Measurements from ENCODE around the gene MAP3K1. TPM values are rescaled to one million over a fixed set of nuclear protein-coding genes. Genes with fewer than 3 reads are reported as not detected.

Gene MAP3K1
- polyA plus RNA-seq, 4 donors, result 4.9 to 20.1 (median 5.8) TPM

GRCh38 chr5:56808211-56808610, 7.1 kb upstream of the MAP3K1 start:
- no peak overlapping the region for H3K4me3 ChIP-seq (ENCODE audit: low read depth in 1 of 3, low read length in 3 of 3)
- no peaks in the 10 kb centered on the region for H3K27me3 ChIP-seq (ENCODE audit: control insufficient read depth in 3 of 3, insufficient read depth in 3 of 3, low read length in 3 of 3)
- FAIRE-seq (no peak), DNase-seq (no peak)
- peaks cover 0 to 8% (median 0%) of the 10 kb centered on the region in 3 donors for H3K4me1 ChIP-seq (ENCODE audit: control insufficient read depth in 3 of 3, insufficient read depth in 2 of 3, low read depth in 1 of 3, low read length in 2 of 3)
- H3K9me3 ChIP-seq (ENCODE audit: control insufficient read depth in 2 of 2, insufficient read depth in 1 of 2, low read depth in 1 of 2, low read length in 1 of 2), result peaks cover 0 to 3% of the 10 kb centered on the region in 2 donors
- H3K27ac ChIP-seq (ENCODE audit: low read depth in 1 of 3, low read length in 2 of 3), result no peak overlapping the region
- 89 to 91% (median 90%) methylated on average over 4 of the region's 4 CpGs for WGBS, 3 donors
- no peaks in the 10 kb centered on the region for H3K36me3 ChIP-seq (ENCODE audit: control insufficient read depth in 3 of 3, insufficient read depth in 2 of 3, low read depth in 1 of 3, low read length in 3 of 3)

DNA sequence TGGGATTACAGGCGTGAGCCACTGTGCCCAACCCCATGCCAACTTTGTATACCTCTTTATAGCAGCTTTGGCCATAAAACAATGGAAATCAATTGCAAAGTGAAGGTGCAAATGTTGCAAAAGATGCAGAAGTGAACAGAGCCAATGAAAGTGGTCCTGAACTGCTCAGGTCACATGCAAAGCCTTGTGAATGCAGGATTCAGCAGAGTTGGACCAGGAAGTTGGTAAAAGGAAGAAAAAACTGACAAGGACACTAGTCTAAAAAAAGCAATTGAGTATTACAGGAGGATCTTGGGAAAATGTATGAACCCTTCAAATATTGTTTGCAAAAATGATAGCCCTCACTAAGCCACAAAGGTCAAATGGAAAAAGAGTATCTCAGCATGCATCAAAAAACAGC, 4.5 kb upstream of the MAP3K1 start:
- Histone ChIP-seq H3K36me3 (ENCODE audit: control insufficient read depth in 3 of 3, insufficient read depth in 2 of 3, low read depth in 1 of 3, low read length in 3 of 3) (no peaks in the 10 kb centered on the region), H3K27ac (ENCODE audit: low read depth in 1 of 3, low read length in 2 of 3) (no peak overlapping the region), H3K27me3 (ENCODE audit: control insufficient read depth in 3 of 3, insufficient read depth in 3 of 3, low read length in 3 of 3) (no peaks in the 10 kb centered on the region), H3K9me3 (ENCODE audit: control insufficient read depth in 2 of 2, insufficient read depth in 1 of 2, low read depth in 1 of 2, low read length in 1 of 2) (peaks cover 0 to 3% of the 10 kb centered on the region in 2 donors), H3K4me3 (ENCODE audit: low read depth in 1 of 3, low read length in 3 of 3) (no peak overlapping the region), H3K4me1 (ENCODE audit: control insufficient read depth in 3 of 3, insufficient read depth in 2 of 3, low read depth in 1 of 3, low read length in 2 of 3) (peaks cover 0 to 8% (median 0%) of the 10 kb centered on the region in 3 donors)
- WGBS, 3 donors, result 75 to 88% (median 77%) methylated on average over 1 of the region's 1 CpG
- DNase-seq (no peak), FAIRE-seq (no peak)

DNA sequence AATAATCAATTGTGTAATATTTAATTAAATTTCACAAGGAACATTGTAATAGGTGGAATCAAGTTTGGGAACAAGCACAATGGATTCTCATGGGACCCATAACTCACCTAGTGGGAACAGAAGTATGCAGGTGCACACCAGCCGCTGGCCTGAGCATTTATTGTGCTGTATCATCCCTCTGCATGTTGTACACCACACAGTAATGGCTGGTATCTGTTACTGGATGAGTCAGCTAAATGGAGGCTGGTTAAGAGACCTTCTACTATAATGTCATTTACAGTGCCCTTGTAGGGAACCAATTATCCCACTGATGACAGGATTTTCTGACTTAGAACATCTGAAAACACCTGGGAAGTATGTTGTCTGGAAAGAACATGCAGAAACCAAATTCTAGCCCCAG, 3.2 kb upstream of the MAP3K1 start:
- H3K27ac ChIP-seq (ENCODE audit: low read depth in 1 of 3, low read length in 2 of 3), result no peak overlapping the region
- H3K27me3 ChIP-seq (ENCODE audit: control insufficient read depth in 3 of 3, insufficient read depth in 3 of 3, low read length in 3 of 3), result no peaks in the 10 kb centered on the region
- peaks cover 0 to 3% of the 10 kb centered on the region in 2 donors for H3K9me3 ChIP-seq (ENCODE audit: control insufficient read depth in 2 of 2, insufficient read depth in 1 of 2, low read depth in 1 of 2, low read length in 1 of 2)
- 68 to 88% (median 77%) methylated on average over 1 of the region's 1 CpG for WGBS, 3 donors
- H3K4me3 ChIP-seq (ENCODE audit: low read depth in 1 of 3, low read length in 3 of 3), result no peak overlapping the region
- no peak for DNase-seq
- H3K4me1 ChIP-seq (ENCODE audit: control insufficient read depth in 3 of 3, insufficient read depth in 2 of 3, low read depth in 1 of 3, low read length in 2 of 3), result peaks cover 0 to 8% (median 0%) of the 10 kb centered on the region in 3 donors
- FAIRE-seq, result no peak
- H3K36me3 ChIP-seq (ENCODE audit: control insufficient read depth in 3 of 3, insufficient read depth in 2 of 3, low read depth in 1 of 3, low read length in 3 of 3), result no peaks in the 10 kb centered on the region

DNA sequence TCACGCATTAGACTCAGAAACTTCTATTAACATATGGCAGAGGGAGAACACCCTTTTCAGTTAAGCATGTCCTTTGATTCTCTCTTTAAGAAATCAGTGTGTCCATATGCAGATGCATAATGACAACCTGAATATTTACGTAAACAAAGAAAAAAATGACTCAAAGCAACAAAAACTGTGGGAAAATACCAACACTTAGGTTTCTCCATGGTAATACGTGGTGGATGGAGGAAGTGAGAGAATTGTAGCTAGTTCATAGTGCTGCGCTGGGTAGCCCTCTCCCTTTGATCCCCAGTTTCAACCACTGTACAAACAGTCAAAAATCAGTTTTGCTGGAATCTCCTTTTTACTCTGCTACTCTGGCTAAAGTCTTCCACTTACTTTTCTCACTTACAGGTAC, 2.0 kb upstream of the MAP3K1 start:
- no peak overlapping the region for H3K4me3 ChIP-seq (ENCODE audit: low read depth in 1 of 3, low read length in 3 of 3)
- no peaks in the 10 kb centered on the region for H3K9me3 ChIP-seq (ENCODE audit: control insufficient read depth in 2 of 2, insufficient read depth in 1 of 2, low read depth in 1 of 2, low read length in 1 of 2)
- DNase-seq (no peak), FAIRE-seq (no peak)
- H3K27me3 ChIP-seq (ENCODE audit: control insufficient read depth in 3 of 3, insufficient read depth in 3 of 3, low read length in 3 of 3), result no peaks in the 10 kb centered on the region
- H3K4me1 ChIP-seq (ENCODE audit: control insufficient read depth in 3 of 3, insufficient read depth in 2 of 3, low read depth in 1 of 3, low read length in 2 of 3), result peaks cover 0 to 6% (median 0%) of the 10 kb centered on the region in 3 donors
- no peaks in the 10 kb centered on the region for H3K36me3 ChIP-seq (ENCODE audit: control insufficient read depth in 3 of 3, insufficient read depth in 2 of 3, low read depth in 1 of 3, low read length in 3 of 3)
- 86 to 90% (median 88%) methylated on average over 4 of the region's 4 CpGs for WGBS, 3 donors
- H3K27ac ChIP-seq (ENCODE audit: low read depth in 1 of 3, low read length in 2 of 3), result no peak overlapping the region

DNA sequence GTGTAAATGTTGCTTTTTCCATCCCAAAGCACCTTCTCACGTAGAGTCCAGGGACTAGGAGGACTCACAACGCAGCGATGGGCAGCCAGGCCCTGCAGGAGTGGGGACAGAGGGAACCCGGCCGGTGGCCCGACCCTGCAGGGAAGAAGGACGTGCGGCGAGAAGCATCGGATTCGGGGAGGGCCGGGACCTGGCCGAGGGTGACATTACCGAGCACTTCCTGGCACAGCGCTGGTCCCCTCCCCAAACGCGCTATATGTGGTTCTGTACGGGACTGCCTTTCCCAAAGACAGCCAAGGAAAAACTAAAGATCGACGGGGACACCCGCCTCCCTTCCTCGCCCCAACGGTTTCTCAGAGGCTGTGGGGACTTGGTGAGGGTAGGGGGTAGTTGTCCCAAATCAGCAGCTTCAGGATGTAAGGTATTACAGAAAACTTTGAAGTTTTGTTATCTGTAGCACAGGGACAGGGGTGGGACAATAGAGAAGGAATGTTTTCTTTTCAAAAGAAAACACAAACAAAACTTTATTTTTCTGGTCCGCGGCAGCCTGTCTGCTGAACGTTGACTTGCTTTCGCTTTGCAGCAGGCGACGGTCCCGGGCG, 887 bp upstream of the MAP3K1 start:
- no peaks in the 10 kb centered on the region for H3K27me3 ChIP-seq (ENCODE audit: control insufficient read depth in 3 of 3, insufficient read depth in 3 of 3, low read length in 3 of 3)
- 0 to 2% (median 0%) methylated on average over 31 of the region's 31 CpGs for WGBS, 3 donors
- FAIRE-seq, result no peak

DNA sequence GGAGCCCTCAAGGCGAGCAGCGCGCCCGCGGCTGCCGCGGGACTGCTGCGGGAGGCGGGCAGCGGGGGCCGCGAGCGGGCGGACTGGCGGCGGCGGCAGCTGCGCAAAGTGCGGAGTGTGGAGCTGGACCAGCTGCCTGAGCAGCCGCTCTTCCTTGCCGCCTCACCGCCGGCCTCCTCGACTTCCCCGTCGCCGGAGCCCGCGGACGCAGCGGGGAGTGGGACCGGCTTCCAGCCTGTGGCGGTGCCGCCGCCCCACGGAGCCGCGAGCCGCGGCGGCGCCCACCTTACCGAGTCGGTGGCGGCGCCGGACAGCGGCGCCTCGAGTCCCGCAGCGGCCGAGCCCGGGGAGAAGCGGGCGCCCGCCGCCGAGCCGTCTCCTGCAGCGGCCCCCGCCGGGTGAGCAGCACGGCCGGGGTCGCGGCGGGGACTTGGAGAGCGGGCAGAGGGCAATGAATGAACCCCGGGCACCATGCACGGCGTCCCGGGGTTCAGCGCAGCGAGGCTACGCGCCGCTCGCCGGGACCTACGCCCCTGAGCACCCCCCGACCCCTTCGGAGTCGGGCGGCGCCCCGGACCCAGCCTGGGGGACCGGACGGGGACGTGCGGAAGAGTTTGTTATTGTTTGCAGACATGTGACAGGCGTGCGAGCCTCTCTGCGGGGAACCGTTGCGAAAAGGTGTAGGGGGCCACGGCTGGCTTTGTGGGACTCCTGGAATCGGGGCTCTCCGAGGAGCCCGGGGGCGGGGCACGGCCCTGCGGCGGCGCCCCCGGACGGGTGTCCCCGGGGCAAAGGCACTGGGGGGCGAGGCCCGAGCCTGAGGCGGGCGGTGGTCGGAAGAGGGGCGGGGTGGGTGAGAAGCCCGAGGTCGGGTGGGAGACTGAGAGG, 553 bp downstream of the MAP3K1 start:
- no peaks in the 10 kb centered on the region for H3K36me3 ChIP-seq (ENCODE audit: control insufficient read depth in 3 of 3, insufficient read depth in 2 of 3, low read depth in 1 of 3, low read length in 3 of 3)
- H3K27me3 ChIP-seq (ENCODE audit: control insufficient read depth in 3 of 3, insufficient read depth in 3 of 3, low read length in 3 of 3), result no peaks in the 10 kb centered on the region
- peak overlapping the region; percentile 96 to 99 (median 98) for H3K27ac ChIP-seq (ENCODE audit: low read depth in 1 of 3, low read length in 2 of 3)
- FAIRE-seq (no peak), DNase-seq (peak in 1 of 2 donors; percentile 46)
- 0 to 1% (median 1%) methylated on average over 85 to 116 of the region's 116 CpGs for WGBS, 3 donors
- peaks cover 2 to 11% (median 5%) of the 10 kb centered on the region in 3 donors for H3K4me1 ChIP-seq (ENCODE audit: control insufficient read depth in 3 of 3, insufficient read depth in 2 of 3, low read depth in 1 of 3, low read length in 2 of 3)
- no peaks in the 10 kb centered on the region for H3K9me3 ChIP-seq (ENCODE audit: control insufficient read depth in 2 of 2, insufficient read depth in 1 of 2, low read depth in 1 of 2, low read length in 1 of 2)
- peak overlapping the region; percentile 85 to 98 (median 91) for H3K4me3 ChIP-seq (ENCODE audit: low read depth in 1 of 3, low read length in 3 of 3)

More for the DNA sequence above, 887 bp upstream of the MAP3K1 start:
- Histone ChIP-seq H3K27ac (ENCODE audit: low read depth in 1 of 3, low read length in 2 of 3) (peak overlapping the region; percentile 82 to 98 (median 96)), H3K36me3 (ENCODE audit: control insufficient read depth in 3 of 3, insufficient read depth in 2 of 3, low read depth in 1 of 3, low read length in 3 of 3) (no peaks in the 10 kb centered on the region), H3K4me1 (ENCODE audit: control insufficient read depth in 3 of 3, insufficient read depth in 2 of 3, low read depth in 1 of 3, low read length in 2 of 3) (peaks cover 2 to 10% (median 3%) of the 10 kb centered on the region in 3 donors), H3K9me3 (ENCODE audit: control insufficient read depth in 2 of 2, insufficient read depth in 1 of 2, low read depth in 1 of 2, low read length in 1 of 2) (no peaks in the 10 kb centered on the region), H3K4me3 (ENCODE audit: low read depth in 1 of 3, low read length in 3 of 3) (peak overlapping the region; percentile 86 to 98 (median 91))
- no peak for DNase-seq

DNA sequence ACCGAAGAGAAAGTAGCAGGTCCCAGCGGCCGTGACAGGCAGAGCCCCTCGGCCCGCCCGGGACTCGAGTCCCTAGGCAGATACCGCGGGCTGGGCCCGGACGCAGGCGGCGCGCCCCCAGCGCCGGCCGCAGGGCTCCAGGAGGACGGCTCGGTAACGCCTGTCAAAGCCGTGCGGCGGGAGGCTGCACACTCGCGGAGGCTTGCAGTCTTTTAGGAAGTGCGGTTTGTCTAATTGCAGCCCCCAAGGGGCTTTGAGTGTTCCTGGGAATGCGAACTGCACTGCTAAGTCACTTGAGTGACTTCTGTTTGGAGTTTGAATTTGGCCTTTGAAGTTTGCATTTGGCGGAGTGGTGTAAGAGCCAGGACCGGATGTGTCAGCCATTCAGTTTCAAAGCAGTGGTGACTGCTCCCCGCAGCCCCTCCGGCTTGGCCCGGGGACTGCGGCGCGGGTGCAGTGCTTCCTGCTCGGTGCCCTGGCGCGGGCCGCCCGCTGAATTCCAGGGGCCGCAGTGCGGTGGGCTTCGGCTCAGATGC, 1.3 kb downstream of the MAP3K1 start:
- Histone ChIP-seq H3K4me3 (ENCODE audit: low read depth in 1 of 3, low read length in 3 of 3) (peak overlapping the region; percentile 85 to 98 (median 91)), H3K4me1 (ENCODE audit: control insufficient read depth in 3 of 3, insufficient read depth in 2 of 3, low read depth in 1 of 3, low read length in 2 of 3) (peaks cover 2 to 11% (median 5%) of the 10 kb centered on the region in 3 donors), H3K9me3 (ENCODE audit: control insufficient read depth in 2 of 2, insufficient read depth in 1 of 2, low read depth in 1 of 2, low read length in 1 of 2) (no peaks in the 10 kb centered on the region), H3K36me3 (ENCODE audit: control insufficient read depth in 3 of 3, insufficient read depth in 2 of 3, low read depth in 1 of 3, low read length in 3 of 3) (peaks cover 0 to 3% (median 0%) of the 10 kb centered on the region in 3 donors), H3K27ac (ENCODE audit: low read depth in 1 of 3, low read length in 2 of 3) (peak overlapping the region; percentile 96 to 99 (median 98)), H3K27me3 (ENCODE audit: control insufficient read depth in 3 of 3, insufficient read depth in 3 of 3, low read length in 3 of 3) (no peaks in the 10 kb centered on the region)
- FAIRE-seq (no peak), DNase-seq (peak; percentile 70 to 80)
- 0% methylated on average over 40 to 43 of the region's 43 CpGs for WGBS, 3 donors

DNA sequence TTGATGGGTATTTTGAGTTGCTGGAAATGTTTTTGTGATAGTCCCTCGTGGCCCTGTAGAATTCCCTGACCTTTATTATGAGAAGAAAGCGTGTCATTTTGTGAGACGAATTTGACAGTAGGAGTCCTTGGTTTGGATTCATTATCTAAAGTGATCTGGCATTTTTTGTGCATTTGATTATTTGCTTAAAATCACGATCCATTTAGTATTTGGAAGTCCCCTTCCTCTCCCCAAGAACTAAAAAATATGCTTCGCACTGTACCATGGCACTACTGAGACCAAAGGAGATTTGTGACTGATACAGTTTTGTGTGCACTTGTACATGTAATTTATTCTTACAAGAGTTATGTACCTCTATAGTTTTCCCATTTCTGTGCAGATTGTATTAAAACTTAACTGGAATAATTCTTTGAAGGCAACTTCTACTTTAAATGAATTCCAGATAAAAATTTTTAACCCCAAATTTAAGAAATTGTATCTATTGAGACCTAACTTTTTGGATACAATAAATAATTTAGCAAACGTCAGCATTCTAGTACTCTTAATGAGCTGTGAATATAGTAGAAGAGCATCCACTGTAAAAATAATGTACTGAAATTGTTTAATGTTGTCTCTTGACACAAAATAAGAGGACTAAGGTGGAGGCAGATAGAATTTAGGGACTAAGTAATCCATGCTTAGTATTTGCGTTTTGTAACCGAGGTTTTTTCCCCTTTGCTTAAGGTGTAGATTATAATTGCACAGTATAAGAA, 2.1 kb downstream of the MAP3K1 start:
- H3K27me3 ChIP-seq (ENCODE audit: control insufficient read depth in 3 of 3, insufficient read depth in 3 of 3, low read length in 3 of 3), result no peaks in the 10 kb centered on the region
- FAIRE-seq (no peak), DNase-seq (peak; percentile 33 to 36)
- H3K9me3 ChIP-seq (ENCODE audit: control insufficient read depth in 2 of 2, insufficient read depth in 1 of 2, low read depth in 1 of 2, low read length in 1 of 2), result no peaks in the 10 kb centered on the region
- peaks cover 0 to 3% (median 0%) of the 10 kb centered on the region in 3 donors for H3K36me3 ChIP-seq (ENCODE audit: control insufficient read depth in 3 of 3, insufficient read depth in 2 of 3, low read depth in 1 of 3, low read length in 3 of 3)
- H3K27ac ChIP-seq (ENCODE audit: low read depth in 1 of 3, low read length in 2 of 3), result peak overlapping the region in 2 of 3 donors; percentile 96 to 98
- H3K4me3 ChIP-seq (ENCODE audit: low read depth in 1 of 3, low read length in 3 of 3), result peak overlapping the region; percentile 85 to 98 (median 91)
- peaks cover 2 to 11% (median 5%) of the 10 kb centered on the region in 3 donors for H3K4me1 ChIP-seq (ENCODE audit: control insufficient read depth in 3 of 3, insufficient read depth in 2 of 3, low read depth in 1 of 3, low read length in 2 of 3)
- WGBS, 3 donors, result 5 to 15% (median 9%) methylated on average over 8 of the region's 8 CpGs

Data from small intestine (tissue), 7 donors.